Prostate gland (tissue), 2 donors: ENCODE results near the gene GALNT5.

Source experiments
- POLR2A ChIP-seq: fragments of 450-650 bp; IDR thresholded peaks from one replicate; pipeline ENCODE4 v1.6.1; 2016; ENCODE audit warnings: antibody characterized with exemption, mild to moderate bottlenecking
- POLR2AphosphoS5 ChIP-seq: sonication (generic); formaldehyde crosslinking; IDR thresholded peaks from one replicate; pipeline ENCODE4 v1.6.1; 2017; ENCODE audit warnings: antibody characterized with exemption
- TF ChIP-seq, protein P1 (sequence below), 4 experiments: fragments of 200-600 bp in 2 of 4; fragments of 450-650 bp in 2 of 4; sonication (generic) in 2 of 4; IDR thresholded peaks; 1 replicate in 3 of 4; 2 replicates in 1 of 4; pipeline ENCODE4 v1.5.1; 2016 to 2019; ENCODE audit warnings: antibody characterized with exemption in 4 of 4, mild to moderate bottlenecking in 2 of 4, moderate library complexity in 2 of 4

DNA sequence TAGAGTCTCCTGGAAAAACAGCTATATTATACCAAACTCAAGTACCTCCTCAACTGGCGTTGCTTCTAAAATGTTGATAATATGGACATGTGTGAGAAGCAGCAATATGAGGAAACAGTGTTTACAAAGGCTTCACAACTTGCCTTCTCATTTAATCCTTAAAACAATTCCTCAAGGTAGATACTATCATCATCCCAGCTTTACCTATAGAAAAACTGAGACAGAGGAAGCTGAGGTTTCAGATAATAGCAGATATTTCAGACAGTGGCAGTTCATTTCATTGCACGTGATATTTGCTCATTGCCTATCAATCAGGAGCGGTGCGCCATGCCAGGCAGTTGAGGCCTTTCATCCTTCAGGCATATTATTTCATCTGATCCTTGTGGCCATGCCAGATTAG lies 8.3 kb downstream of the GALNT5 start:
- TF ChIP-seq, protein P1, sequence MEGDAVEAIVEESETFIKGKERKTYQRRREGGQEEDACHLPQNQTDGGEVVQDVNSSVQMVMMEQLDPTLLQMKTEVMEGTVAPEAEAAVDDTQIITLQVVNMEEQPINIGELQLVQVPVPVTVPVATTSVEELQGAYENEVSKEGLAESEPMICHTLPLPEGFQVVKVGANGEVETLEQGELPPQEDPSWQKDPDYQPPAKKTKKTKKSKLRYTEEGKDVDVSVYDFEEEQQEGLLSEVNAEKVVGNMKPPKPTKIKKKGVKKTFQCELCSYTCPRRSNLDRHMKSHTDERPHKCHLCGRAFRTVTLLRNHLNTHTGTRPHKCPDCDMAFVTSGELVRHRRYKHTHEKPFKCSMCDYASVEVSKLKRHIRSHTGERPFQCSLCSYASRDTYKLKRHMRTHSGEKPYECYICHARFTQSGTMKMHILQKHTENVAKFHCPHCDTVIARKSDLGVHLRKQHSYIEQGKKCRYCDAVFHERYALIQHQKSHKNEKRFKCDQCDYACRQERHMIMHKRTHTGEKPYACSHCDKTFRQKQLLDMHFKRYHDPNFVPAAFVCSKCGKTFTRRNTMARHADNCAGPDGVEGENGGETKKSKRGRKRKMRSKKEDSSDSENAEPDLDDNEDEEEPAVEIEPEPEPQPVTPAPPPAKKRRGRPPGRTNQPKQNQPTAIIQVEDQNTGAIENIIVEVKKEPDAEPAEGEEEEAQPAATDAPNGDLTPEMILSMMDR (IDR thresholded peaks at IDR 0.05): no peak
- TF ChIP-seq POLR2A (no peak), POLR2AphosphoS5 (no peak)
